GM18502 (cell line): ENCODE results near the gene HDGFL2.

ENCODE experiments used
- ATAC-seq: cut with Tn5 transposase; IDR thresholded peaks from one replicate; pipeline ENCODE4 v1.9.1; 2021; ENCODE audit warnings: mild to moderate bottlenecking; ENCODE audit not compliant: unreplicated experiment, poor library complexity

Gene HDGFL2

DNA sequence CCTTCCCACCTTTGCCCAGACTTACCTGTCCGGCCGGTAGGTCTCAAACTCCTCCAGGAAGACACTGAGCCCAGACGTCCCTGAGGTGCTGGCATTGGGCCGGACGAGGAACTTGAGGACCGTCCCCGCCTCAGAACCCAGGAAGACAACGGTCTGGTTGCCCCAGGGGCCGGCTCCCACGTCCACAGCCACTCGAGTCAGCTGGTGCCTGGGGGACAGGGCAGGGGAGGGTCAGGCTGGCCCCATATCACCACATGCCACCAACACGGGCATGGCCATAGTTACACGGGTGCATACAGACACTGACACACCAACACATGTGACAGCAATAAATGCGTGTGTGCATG is 76.1 kb downstream of the HDGFL2 start:
- ATAC-seq = no peak

DNA sequence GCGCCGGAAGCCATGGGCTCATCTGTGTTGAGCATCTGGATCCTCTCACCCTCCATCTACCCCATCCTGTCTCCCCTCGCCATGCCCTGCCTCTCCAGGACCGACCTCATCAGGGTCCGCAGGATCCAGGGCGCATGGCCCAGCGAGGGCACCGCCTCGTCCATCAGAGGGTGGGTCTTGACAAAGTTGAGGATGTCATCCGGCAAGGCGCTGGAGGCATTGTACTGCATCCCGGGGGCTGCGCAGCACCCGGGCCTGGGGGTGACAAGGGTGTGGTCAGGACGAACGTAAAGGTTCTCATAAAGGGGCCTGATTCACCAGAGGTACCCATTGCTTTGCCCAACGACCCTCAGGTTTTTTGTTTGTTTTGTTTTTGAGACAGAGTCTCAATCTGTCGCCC is 77.9 kb downstream of the HDGFL2 start:
- no peak for ATAC-seq

DNA sequence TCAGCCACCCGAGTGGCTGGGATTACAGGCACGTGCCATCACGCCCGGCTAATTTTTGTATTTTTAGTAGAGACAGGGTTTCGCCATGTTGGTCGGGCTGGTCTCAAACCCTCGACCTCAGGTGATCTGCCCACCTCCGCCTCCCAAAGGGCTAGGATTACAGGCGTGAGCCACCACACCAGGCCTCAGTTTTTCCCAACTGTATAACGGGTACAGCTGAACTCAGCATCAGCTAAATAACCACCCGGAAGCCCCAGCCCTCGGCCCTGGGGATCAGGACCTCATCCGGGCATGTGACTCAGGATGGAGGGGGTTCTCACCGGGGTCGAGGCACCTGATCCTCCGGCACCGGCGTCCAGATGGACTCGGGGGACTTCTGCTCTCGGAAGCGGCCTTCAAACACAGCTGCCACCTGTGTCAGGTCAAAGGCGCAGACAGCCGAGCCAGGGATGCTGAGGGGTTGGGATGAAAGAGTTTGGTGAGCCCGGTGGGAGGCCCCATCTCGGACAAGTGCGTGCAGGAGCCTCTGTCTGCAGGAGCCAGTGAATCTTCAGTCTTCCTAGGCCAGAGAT is 78.5 kb downstream of the HDGFL2 start:
- ATAC-seq = no peak
